ENCODE data around the gene TCF4. TPM values are rescaled to one million over a fixed set of nuclear protein-coding genes. Genes with fewer than 3 reads are reported as not detected.
A peak's percentile ranks its signal among the peaks of the same experiment; 100 is the strongest.

The TCF4 gene
- polyA plus RNA-seq, 1 of the 3 experiments (the other 2 are of a cell fraction): 39.1 TPM

DNA sequence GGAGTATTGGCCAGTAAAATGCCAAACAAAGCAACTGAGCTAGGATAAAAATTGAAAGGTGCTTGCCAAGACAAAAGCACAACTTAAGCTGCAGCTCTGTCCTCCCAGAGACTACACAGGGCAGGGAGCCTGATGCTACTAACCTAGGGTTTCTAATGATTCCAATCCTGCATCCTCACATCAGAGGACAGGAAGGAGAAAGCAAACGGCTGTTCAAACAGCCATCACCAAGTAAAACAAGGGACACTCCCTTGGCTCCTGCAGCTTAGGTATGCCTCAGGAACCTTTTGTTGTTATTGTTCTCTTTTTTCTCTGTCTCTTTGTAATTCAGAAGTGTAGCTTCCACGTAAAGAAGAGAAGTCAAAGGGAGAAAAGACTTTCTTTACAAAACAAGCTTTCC, 99.5 kb downstream of the TCF4 start:
- Histone ChIP-seq H3K4me2 (peak overlapping the region; percentile 50), H3K4me3 (ENCODE audit: low read depth in 2 of 2, low read length in 1 of 2) (no peak overlapping the region; a peak in 1 of 4 replicates), H3K27ac (ENCODE audit: low read depth in 2 of 2, low read length in 1 of 2) (peak overlapping the region; percentile 28 to 91; a peak in 2 of 4 replicates), H3K36me3 (replicated peaks in 1 of 2; ENCODE audit: control insufficient read depth in 1 of 2, insufficient read depth in 2 of 2, low read length in 1 of 2) (no peaks in the 10 kb centered on the region), H3K9me2 (no peaks in the 10 kb centered on the region), H3F3A (replicated peaks; ENCODE audit: insufficient read depth) (peaks cover 11% of the 10 kb centered on the region), H3K79me2 (ENCODE audit: insufficient read depth) (peaks cover 93% of the 10 kb centered on the region), H4K20me1 (ENCODE audit: insufficient read depth) (no peaks in the 10 kb centered on the region), H3K4me1 (ENCODE audit: control insufficient read depth in 1 of 2, insufficient read depth in 2 of 2, low read depth in 1 of 2, low read length in 1 of 2) (peaks cover 26 to 28% of the 10 kb centered on the region in 2 experiments), H3K9me3 (no peaks in the 10 kb centered on the region), H3K27me3 (ENCODE audit: insufficient read depth) (no peaks in the 10 kb centered on the region), H3K9ac (no peak overlapping the region), H2AFZ (ENCODE audit: low read depth) (no peak overlapping the region)
- TF ChIP-seq, protein P1, sequence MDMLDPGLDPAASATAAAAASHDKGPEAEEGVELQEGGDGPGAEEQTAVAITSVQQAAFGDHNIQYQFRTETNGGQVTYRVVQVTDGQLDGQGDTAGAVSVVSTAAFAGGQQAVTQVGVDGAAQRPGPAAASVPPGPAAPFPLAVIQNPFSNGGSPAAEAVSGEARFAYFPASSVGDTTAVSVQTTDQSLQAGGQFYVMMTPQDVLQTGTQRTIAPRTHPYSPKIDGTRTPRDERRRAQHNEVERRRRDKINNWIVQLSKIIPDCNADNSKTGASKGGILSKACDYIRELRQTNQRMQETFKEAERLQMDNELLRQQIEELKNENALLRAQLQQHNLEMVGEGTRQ (IDR thresholded peaks at IDR 0.05; ENCODE audit: borderline replicate concordance, low read depth, low read length): no peak
- TF ChIP-seq NFIC (IDR thresholded peaks at IDR 0.05; ENCODE audit: borderline replicate concordance): no peak
- no peak for TF ChIP-seq EZH2phosphoT487 (IDR thresholded peaks at IDR 0.05; ENCODE audit: borderline replicate concordance, low read depth)
- no peak for TF ChIP-seq SMC3 (IDR thresholded peaks at IDR 0.05; ENCODE audit: low read depth, low read length)
- TF ChIP-seq RFX5 (IDR thresholded peaks at IDR 0.05; ENCODE audit: low read length): no peak
- TF ChIP-seq JUND (IDR thresholded peaks at IDR 0.05): no peak
- TF ChIP-seq EP300 (IDR thresholded peaks at IDR 0.05; ENCODE audit: borderline replicate concordance in 1 of 2, low read depth in 1 of 2, low read length in 1 of 2): no peak
- TF ChIP-seq ELF1 (IDR thresholded peaks at IDR 0.05): no peak
- TF ChIP-seq, protein P2, sequence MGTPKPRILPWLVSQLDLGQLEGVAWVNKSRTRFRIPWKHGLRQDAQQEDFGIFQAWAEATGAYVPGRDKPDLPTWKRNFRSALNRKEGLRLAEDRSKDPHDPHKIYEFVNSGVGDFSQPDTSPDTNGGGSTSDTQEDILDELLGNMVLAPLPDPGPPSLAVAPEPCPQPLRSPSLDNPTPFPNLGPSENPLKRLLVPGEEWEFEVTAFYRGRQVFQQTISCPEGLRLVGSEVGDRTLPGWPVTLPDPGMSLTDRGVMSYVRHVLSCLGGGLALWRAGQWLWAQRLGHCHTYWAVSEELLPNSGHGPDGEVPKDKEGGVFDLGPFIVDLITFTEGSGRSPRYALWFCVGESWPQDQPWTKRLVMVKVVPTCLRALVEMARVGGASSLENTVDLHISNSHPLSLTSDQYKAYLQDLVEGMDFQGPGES (IDR thresholded peaks at IDR 0.05; ENCODE audit: low read depth, low read length): no peak
- TF ChIP-seq POLR2AphosphoS5 (IDR thresholded peaks at IDR 0.05; ENCODE audit: low read depth, low read length): no peak
- no peak for TF ChIP-seq FOXJ3 (CRISPR knock-in tag; IDR thresholded peaks at IDR 0.05)
- no peak for TF ChIP-seq GATA2 (CRISPR knock-in tag; IDR thresholded peaks at IDR 0.05)
- TF ChIP-seq, protein P3, sequence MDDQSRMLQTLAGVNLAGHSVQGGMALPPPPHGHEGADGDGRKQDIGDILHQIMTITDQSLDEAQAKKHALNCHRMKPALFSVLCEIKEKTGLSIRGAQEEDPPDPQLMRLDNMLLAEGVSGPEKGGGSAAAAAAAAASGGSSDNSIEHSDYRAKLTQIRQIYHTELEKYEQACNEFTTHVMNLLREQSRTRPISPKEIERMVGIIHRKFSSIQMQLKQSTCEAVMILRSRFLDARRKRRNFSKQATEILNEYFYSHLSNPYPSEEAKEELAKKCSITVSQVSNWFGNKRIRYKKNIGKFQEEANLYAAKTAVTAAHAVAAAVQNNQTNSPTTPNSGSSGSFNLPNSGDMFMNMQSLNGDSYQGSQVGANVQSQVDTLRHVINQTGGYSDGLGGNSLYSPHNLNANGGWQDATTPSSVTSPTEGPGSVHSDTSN (IDR thresholded peaks at IDR 0.05): no peak
- no peak for TF ChIP-seq CHD2 (IDR thresholded peaks at IDR 0.05; ENCODE audit: low read length, partially characterized antibody)
- ChIA-PET CTCF (interaction anchor here (0.5 to 3.1 kb wide), 3 partner anchors 73 to 254 kb away, joined by 3 to 14 read pairs (median 3); no protein-coding TSS in a partner anchor), POLR2A (no interaction called here)
- WGBS (ENCODE audit: low lambda C conversion rate): 69% methylated on average over 2 of the region's 2 CpGs
- no peak for DNase-seq

DNA sequence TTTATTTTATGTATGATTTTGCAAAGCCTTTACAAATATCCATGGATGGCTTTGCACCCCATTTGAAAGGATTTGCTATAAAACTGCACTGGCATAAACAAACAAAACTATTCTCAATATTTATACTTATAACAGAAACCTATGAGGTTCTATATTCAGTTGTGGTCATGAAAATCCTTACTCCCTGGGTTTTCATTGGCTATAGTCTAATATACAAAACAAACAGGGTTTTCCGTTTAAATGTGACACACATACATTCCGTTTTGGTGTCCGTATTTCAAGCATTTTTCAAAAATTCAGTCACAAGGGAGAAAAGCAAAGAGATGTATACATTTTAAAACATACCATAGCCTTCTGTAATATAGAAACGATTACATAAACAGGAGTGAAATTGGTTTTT, 100.0 kb downstream of the TCF4 start:
- CTCF ChIA-PET: interaction anchor here (0.9 to 3.1 kb wide), 2 partner anchors 73 to 253 kb away, joined by 3 to 14 read pairs; no protein-coding TSS in a partner anchor
- peaks cover 26 to 28% of the 10 kb centered on the region in 2 experiments for H3K4me1 ChIP-seq (ENCODE audit: control insufficient read depth in 1 of 2, insufficient read depth in 2 of 2, low read depth in 1 of 2, low read length in 1 of 2)
- H2AFZ ChIP-seq (ENCODE audit: low read depth): no peak overlapping the region
- no peak for DNase-seq
- 85% methylated on average over 4 of the region's 4 CpGs for WGBS (ENCODE audit: low lambda C conversion rate)
- no peak overlapping the region for H3K4me3 ChIP-seq (ENCODE audit: low read depth in 2 of 2, low read length in 1 of 2)
- peak overlapping the region; percentile 50; the same call in 1 of the 2 replicates for H3K4me2 ChIP-seq
- no peak overlapping the region for H3K9ac ChIP-seq
- H3K27ac ChIP-seq (ENCODE audit: low read depth in 2 of 2, low read length in 1 of 2): peak overlapping the region in 1 of 2 experiments; percentile 91; a peak in 2 of 4 replicates
- TF ChIP-seq, protein P4, sequence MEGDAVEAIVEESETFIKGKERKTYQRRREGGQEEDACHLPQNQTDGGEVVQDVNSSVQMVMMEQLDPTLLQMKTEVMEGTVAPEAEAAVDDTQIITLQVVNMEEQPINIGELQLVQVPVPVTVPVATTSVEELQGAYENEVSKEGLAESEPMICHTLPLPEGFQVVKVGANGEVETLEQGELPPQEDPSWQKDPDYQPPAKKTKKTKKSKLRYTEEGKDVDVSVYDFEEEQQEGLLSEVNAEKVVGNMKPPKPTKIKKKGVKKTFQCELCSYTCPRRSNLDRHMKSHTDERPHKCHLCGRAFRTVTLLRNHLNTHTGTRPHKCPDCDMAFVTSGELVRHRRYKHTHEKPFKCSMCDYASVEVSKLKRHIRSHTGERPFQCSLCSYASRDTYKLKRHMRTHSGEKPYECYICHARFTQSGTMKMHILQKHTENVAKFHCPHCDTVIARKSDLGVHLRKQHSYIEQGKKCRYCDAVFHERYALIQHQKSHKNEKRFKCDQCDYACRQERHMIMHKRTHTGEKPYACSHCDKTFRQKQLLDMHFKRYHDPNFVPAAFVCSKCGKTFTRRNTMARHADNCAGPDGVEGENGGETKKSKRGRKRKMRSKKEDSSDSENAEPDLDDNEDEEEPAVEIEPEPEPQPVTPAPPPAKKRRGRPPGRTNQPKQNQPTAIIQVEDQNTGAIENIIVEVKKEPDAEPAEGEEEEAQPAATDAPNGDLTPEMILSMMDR (IDR thresholded peaks at IDR 0.05): no peak
- TF ChIP-seq RFX5 (IDR thresholded peaks at IDR 0.05; ENCODE audit: low read length) (no peak), RXRA (IDR thresholded peaks at IDR 0.05; ENCODE audit: borderline replicate concordance, low read depth) (no peak)
- POLR2A ChIA-PET: no interaction called here
- no peaks in the 10 kb centered on the region for H3K9me2 ChIP-seq
- peaks cover 11% of the 10 kb centered on the region for H3F3A ChIP-seq (replicated peaks; ENCODE audit: insufficient read depth)
- H4K20me1 ChIP-seq (ENCODE audit: insufficient read depth): no peaks in the 10 kb centered on the region
- H3K9me3 ChIP-seq: no peaks in the 10 kb centered on the region
- H3K79me2 ChIP-seq (ENCODE audit: insufficient read depth): peaks cover 89% of the 10 kb centered on the region
- no peaks in the 10 kb centered on the region for H3K27me3 ChIP-seq (ENCODE audit: insufficient read depth)
- H3K36me3 ChIP-seq (replicated peaks in 1 of 2; ENCODE audit: control insufficient read depth in 1 of 2, insufficient read depth in 2 of 2, low read length in 1 of 2): no peaks in the 10 kb centered on the region
